Kasumi-1 (cell line): ENCODE data around the gene SULT1A3.
A peak's percentile ranks its signal among the peaks of the same experiment; 100 is the strongest.
"Not testable (repeated sequence)": the region's sequence is repeated elsewhere in the genome, so short reads cannot be mapped to it uniquely, and the experiment has no call there.

Source experiments
- DNase-seq, 2 experiments: peaks; one replicate each; lab custom pipeline; 2025; lab: John Stamatoyannopoulos, UW

SULT1A3 gene

GRCh38 chr16:30199049-30199448, at the start of gene SULT1A3:
Gene SULT1A3 (plus strand): TSS chr16:30199255. CDS start chr16:30200729, 1,474 bp downstream.
- not testable (repeated sequence) for DNase-seq

DNA sequence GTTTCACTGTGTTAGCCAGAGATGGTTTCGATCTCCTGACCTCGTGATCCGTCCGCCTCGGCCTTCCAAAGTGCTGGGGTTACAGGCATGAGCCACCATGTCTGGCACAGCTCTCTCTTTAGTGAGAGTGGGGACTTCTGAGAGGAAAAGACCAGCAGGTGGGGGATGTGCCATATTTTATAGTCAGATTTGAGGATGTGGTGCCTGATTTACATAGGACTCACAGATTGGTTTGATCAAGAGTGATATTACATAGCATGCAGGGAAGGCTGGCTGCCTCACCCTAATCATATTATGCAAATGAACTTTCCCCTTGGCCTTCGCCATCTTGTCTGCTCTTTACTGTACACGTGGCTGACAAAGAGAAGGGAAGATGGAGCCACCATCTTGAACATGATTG, 48.0 kb upstream of the SULT1A3 start:
- DNase-seq = no peak

GRCh38 chr16:30152517-30152916, 46.5 kb upstream of the SULT1A3 start:
- no peak for DNase-seq

- no peak for DNase-seq
Observed at GRCh38 chr16:30155188-30155587, 43.9 kb upstream of the SULT1A3 start.

GRCh38 chr16:30157214-30157613, 41.8 kb upstream of the SULT1A3 start:
- no peak for DNase-seq

GRCh38 chr16:30163538-30163937, 35.5 kb upstream of the SULT1A3 start:
- no peak for DNase-seq

DNA sequence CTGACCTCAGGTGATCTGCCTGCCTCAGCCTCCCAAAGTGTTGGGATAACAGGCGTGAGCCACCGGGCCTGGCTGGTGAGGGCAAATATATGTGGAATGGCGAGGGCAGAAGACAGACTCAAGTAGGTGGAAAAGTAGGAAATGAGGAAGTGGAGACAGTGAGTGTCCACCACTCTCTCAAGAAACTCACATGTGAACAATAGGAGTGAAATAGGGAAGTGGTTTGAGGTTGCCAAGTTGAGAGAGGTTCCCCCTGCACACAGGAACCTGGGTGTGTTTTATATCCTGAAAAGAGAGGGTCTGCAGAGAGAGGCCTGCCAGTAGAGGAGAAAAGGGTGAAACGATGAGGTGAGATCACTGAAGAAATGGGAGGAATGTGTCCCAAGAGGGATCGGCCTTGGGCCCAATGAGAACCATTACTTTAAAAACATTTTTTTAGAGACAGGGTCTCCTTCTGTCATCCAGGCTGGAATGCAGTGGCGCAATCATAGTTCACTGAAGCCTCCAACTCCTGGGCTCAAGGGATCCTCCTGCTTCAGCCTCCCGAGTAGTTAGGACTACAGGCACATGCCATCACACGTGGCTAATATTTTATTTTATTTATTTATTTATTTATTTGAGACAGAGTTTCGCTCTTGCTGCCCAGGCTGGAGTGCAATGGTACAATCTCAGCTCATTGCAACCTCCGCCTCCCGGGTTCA, 32.7 kb upstream of the SULT1A3 start:
- peak; percentile 88 to 90 for DNase-seq

DNA sequence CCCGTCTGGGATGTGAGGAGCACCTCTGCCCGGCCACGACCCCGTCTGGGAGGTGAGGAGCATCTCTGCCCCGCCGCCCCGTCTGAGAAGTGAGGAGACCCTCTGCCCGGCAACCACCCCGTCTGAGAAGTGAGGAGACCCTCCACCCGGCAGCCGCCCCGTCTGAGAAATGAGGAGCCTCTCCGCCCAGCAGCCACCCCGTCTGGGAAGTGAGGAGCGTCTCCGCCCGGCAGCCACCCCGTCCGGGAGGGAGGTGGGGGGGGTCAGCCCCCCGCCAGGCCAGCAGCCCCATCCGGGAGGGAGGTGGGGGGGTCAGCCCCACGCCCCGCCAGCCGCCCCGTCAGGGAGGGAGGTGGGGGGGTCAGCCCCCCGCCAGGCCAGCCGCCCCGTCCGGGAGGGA, 30.3 kb upstream of the SULT1A3 start:
- DNase-seq = not testable (repeated sequence)

- DNase-seq = not testable (repeated sequence)
Observed at GRCh38 chr16:30169416-30169815, 29.6 kb upstream of the SULT1A3 start.

- not testable (repeated sequence) for DNase-seq
Observed at GRCh38 chr16:30170145-30170544, 28.9 kb upstream of the SULT1A3 start.

DNA sequence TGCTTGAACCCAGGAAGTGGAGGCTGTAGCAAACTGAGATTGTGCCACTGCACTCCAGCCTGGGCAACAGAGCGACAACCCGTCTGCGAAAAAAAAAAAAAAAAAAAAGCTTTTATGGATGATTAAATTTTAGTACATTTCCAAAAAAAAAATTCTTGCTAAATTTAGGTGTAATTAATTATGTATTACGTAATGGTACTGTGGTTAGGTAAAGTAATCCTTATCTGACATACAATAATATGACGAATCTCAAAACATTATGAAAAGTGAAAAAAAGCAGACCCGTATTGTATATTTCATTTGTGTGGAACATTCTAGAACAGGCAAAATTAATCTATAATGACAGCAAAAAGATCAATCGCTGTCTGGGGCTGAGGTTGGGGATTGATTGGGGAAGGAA, 26.0 kb upstream of the SULT1A3 start:
- no peak for DNase-seq

GRCh38 chr16:30176876-30177275, 22.2 kb upstream of the SULT1A3 start:
- not testable (repeated sequence) for DNase-seq

DNA sequence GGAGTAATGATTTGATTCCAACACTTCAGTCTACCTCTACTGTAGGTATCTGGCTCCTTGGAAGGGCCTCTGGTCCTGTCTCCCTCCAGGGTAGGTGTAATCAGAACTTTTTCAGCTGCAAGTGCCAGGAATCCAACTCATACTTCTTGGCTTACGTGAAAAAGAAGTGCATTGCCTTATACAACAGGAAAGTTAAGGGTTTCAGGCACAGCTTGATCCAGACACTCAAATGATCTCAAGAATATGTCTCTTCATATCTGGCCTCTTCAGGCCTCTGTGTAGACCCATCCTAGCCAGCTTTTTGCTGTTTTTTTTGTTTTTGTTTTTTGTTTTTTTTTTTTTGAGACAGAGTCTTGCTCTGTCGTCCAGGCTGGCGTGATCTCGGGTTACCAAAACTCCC, 19.9 kb upstream of the SULT1A3 start:
- DNase-seq = no peak

DNA sequence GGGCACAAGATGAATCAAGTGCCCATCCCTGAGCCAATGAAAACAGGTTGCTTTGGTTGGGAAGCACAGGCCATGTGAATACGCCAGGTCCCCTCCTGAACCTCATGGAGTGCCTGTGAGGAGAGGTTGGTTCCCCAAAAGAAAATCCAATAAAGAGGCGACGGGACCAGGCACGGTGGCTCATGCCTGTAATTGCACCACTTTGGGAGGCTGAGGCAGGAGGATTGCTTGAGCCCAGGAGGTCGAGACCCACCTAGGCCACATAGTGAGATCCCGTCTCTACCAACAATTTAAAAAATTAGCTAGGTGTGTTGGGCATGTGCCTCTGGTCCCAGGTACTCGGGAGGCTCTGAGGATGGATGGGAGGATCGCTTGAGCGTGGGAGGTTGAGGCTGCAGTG, 19.1 kb upstream of the SULT1A3 start:
- no peak for DNase-seq

DNA sequence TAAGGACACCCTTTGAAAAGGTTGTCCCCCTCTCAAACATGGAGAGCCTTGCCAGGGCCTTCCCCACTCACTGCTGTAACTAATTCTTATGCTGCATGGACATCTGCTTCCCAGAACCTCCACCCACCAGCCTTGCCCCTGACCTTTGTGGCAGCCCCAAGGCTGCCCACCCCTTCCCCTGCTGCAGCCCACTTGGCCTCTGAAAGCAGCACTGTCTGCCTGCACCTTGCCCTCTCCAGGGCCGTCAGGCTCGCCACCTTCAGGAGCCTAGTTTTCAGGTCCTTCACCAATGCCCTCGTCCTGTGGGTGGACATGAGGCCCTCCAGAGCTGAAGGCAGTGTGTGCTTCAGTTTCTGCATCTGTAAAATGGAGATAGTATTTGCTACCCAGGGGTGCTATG, 18.3 kb upstream of the SULT1A3 start:
- no peak for DNase-seq

DNA sequence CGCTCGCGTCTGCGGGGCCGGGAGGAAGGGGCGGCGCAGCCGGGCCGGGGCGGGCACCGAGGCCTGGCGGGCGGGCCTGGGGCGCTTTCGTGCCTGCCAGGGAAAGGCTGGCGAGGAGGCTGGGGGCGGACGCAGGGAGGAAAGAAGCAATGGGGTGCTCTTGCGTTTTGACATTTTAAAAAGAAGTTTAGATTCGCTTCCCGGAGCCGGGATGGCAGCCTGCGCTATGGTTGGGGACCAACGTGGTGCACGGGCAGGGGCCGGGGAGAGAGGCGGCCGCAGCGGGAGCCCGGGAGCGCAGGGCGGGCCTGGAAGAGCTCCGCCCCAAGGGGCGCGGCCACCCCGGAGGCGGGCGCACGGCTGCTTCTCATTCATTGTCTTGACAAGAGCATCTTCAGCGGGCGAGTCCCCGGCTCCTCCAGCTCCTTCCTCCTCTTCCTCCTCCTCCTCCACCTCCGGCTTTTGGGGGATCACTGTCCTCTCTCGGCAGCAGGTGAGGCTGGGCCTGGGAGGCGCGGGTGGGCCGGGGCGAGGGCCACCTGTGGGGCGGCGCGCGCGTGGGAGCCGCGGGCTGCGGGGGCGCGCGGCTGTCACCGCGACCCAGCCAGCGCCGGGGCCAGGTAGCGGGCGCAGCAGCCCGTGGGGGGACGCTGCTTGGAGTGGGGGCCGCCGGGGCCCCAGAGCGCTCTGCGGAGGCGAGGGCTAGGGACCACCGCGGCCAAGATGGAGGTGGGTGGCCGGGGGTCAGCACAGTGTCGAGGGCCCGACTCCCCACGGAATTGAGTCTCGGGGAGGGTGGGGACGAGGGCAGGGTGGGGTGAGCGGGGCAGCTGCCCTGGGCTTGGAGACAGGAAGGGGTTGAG, 15.6 kb upstream of the SULT1A3 start, which contains the start of gene CORO1A:
Gene CORO1A (plus strand): TSS at position 370 of the 863 bp plus-strand sequence. CDS start 1,608 bp downstream, outside the sequence.
- DNase-seq = peak; percentile 53 to 56

- DNase-seq = peak; percentile 57 to 62
Observed at GRCh38 chr16:30184096-30184890, 14.8 kb upstream of the SULT1A3 start.

- no peak for DNase-seq
Observed at GRCh38 chr16:30184891-30185682, 14.0 kb upstream of the SULT1A3 start.

- DNase-seq = peak; percentile 94
Observed at GRCh38 chr16:30185683-30186421, 13.2 kb upstream of the SULT1A3 start.

GRCh38 chr16:30186444-30186781, 12.6 kb upstream of the SULT1A3 start:
- no peak for DNase-seq
